H1 (cell line): Measurements from ENCODE around the gene LHB. TPM values are rescaled to one million over a fixed set of nuclear protein-coding genes. Genes with fewer than 3 reads are reported as not detected.

Source experiments
- BCL11A ChIP-seq, 2 experiments: IDR thresholded peaks; one replicate each; pipeline ENCODE4 v1.6.1; 2011; ENCODE audit warnings: low read depth in 2 of 2, low read length in 2 of 2, mild to moderate bottlenecking in 2 of 2
- CBX5 ChIP-seq: fragments of 300-800, 300-1000 bp; sonication (generic); IDR thresholded peaks from 2 replicates; pipeline ENCODE4 v1.7.1; 2016; ENCODE audit warnings: antibody characterized with exemption, low read length, low read depth
- CEBPB ChIP-seq: IDR thresholded peaks from 2 replicates; pipeline ENCODE4 v1.6.1; 2012; ENCODE audit warnings: low read depth, low read length
- CHD1 ChIP-seq: IDR thresholded peaks from 2 replicates; pipeline ENCODE4 v1.6.1; 2012; ENCODE audit warnings: low read depth, low read length, improper control_type of control experiment
- HDAC2 ChIP-seq, 2 experiments: fragments of 300-600 bp in 1 of 2; sonication (generic) in 1 of 2; IDR thresholded peaks; 2 replicates each; pipeline ENCODE4 v1.6.1; 2011 to 2012; ENCODE audit warnings: low read depth in 2 of 2, low read length in 2 of 2, mild to moderate bottlenecking in 2 of 2, moderate library complexity in 2 of 2, borderline replicate concordance in 1 of 2, inconsistent platforms in 1 of 2
- POLR2A ChIP-seq, 2 experiments: IDR thresholded peaks; 1 replicate in 1 of 2; 2 replicates in 1 of 2; pipeline ENCODE4 v1.6.1; 2011; ENCODE audit warnings: low read depth in 2 of 2, low read length in 2 of 2, mild to moderate bottlenecking in 2 of 2; ENCODE audit errors: control extremely low read depth in 1 of 2
- RBBP5 ChIP-seq: IDR thresholded peaks from 2 replicates; pipeline ENCODE4 v1.7.1; 2012; ENCODE audit warnings: low read depth, mild to moderate bottlenecking, inconsistent platforms, low read length, moderate library complexity, borderline replicate concordance
- TAF1 ChIP-seq: IDR thresholded peaks from 2 replicates; pipeline ENCODE4 v1.6.1; 2011; ENCODE audit warnings: mild to moderate bottlenecking, low read depth, low read length
- TAF7 ChIP-seq: optimal IDR thresholded peaks from 2 replicates; pipeline ENCODE3; 2011; ENCODE audit warnings: low read depth, mild to moderate bottlenecking, inconsistent platforms, low read length, moderate library complexity, borderline replicate concordance
- YY1 ChIP-seq: IDR thresholded peaks from 2 replicates; pipeline ENCODE4 v1.6.1; 2011; ENCODE audit warnings: low read depth, mild to moderate bottlenecking, low read length
- polyA plus RNA-seq, 7 experiments: library from polyadenylated mRNA; depleted of rRNA in 3 of 7; stranded (reverse) in 5 of 7; unstranded in 2 of 7; fragments of >200 nt in 5 of 7; fragments of 200-250 nt in 2 of 7; gene quantifications; 1 replicate in 5 of 7; 2 replicates in 1 of 7; 4 replicates in 1 of 7; pipeline versions ENCODE4 v1.2.1 to v1.2.3, GENCODE V29; 2011 to 2013; ENCODE audit warnings: missing spikeins in 2 of 7, mixed read lengths in 2 of 7
- total RNA-seq: library from RNA; stranded (reverse); fragmentation: NEBNext Ultra II Directional; extraction: Animal tissue kit (Norgen Biotek cat#: 25700); gene quantifications from 2 replicates; pipeline ENCODE4 v1.2.1, GENCODE V29; 2021
- TF ChIP-seq, protein P1 (sequence below): fragments of 300-600 bp; sonication (generic); IDR thresholded peaks from 2 replicates; pipeline ENCODE4 v1.7.1; 2012; ENCODE audit warnings: low read length, moderate library complexity, mild to moderate bottlenecking, inconsistent platforms; ENCODE audit not compliant: insufficient replicate concordance

LHB gene
- total and polyA plus RNA-seq, 2 of the 8 experiments (the other 6 are each of a cell fraction or from before 2014, with no cell fraction given) = 0.53 TPM; not detected in 1

DNA sequence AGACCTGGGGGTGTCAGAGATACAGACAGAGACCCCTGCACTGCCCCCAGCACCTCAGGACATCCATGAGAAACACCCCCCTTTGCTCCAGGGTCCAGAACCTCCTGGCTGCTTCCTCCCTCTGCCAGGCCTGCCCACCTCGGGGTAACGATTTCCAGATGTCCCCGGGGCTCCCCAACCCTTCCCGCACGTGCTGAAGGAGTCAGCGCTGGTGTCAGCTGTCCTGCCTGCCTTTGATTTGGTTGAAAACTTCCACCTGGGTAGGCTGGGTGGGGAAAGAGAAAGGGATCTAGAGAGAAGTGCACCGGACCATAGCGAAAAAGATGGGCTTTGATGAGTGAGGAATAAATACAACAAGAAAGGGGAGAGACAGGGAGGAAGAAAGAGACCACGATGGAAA lies 42.2 kb upstream of the LHB start (continued):
- TF ChIP-seq, protein P1, sequence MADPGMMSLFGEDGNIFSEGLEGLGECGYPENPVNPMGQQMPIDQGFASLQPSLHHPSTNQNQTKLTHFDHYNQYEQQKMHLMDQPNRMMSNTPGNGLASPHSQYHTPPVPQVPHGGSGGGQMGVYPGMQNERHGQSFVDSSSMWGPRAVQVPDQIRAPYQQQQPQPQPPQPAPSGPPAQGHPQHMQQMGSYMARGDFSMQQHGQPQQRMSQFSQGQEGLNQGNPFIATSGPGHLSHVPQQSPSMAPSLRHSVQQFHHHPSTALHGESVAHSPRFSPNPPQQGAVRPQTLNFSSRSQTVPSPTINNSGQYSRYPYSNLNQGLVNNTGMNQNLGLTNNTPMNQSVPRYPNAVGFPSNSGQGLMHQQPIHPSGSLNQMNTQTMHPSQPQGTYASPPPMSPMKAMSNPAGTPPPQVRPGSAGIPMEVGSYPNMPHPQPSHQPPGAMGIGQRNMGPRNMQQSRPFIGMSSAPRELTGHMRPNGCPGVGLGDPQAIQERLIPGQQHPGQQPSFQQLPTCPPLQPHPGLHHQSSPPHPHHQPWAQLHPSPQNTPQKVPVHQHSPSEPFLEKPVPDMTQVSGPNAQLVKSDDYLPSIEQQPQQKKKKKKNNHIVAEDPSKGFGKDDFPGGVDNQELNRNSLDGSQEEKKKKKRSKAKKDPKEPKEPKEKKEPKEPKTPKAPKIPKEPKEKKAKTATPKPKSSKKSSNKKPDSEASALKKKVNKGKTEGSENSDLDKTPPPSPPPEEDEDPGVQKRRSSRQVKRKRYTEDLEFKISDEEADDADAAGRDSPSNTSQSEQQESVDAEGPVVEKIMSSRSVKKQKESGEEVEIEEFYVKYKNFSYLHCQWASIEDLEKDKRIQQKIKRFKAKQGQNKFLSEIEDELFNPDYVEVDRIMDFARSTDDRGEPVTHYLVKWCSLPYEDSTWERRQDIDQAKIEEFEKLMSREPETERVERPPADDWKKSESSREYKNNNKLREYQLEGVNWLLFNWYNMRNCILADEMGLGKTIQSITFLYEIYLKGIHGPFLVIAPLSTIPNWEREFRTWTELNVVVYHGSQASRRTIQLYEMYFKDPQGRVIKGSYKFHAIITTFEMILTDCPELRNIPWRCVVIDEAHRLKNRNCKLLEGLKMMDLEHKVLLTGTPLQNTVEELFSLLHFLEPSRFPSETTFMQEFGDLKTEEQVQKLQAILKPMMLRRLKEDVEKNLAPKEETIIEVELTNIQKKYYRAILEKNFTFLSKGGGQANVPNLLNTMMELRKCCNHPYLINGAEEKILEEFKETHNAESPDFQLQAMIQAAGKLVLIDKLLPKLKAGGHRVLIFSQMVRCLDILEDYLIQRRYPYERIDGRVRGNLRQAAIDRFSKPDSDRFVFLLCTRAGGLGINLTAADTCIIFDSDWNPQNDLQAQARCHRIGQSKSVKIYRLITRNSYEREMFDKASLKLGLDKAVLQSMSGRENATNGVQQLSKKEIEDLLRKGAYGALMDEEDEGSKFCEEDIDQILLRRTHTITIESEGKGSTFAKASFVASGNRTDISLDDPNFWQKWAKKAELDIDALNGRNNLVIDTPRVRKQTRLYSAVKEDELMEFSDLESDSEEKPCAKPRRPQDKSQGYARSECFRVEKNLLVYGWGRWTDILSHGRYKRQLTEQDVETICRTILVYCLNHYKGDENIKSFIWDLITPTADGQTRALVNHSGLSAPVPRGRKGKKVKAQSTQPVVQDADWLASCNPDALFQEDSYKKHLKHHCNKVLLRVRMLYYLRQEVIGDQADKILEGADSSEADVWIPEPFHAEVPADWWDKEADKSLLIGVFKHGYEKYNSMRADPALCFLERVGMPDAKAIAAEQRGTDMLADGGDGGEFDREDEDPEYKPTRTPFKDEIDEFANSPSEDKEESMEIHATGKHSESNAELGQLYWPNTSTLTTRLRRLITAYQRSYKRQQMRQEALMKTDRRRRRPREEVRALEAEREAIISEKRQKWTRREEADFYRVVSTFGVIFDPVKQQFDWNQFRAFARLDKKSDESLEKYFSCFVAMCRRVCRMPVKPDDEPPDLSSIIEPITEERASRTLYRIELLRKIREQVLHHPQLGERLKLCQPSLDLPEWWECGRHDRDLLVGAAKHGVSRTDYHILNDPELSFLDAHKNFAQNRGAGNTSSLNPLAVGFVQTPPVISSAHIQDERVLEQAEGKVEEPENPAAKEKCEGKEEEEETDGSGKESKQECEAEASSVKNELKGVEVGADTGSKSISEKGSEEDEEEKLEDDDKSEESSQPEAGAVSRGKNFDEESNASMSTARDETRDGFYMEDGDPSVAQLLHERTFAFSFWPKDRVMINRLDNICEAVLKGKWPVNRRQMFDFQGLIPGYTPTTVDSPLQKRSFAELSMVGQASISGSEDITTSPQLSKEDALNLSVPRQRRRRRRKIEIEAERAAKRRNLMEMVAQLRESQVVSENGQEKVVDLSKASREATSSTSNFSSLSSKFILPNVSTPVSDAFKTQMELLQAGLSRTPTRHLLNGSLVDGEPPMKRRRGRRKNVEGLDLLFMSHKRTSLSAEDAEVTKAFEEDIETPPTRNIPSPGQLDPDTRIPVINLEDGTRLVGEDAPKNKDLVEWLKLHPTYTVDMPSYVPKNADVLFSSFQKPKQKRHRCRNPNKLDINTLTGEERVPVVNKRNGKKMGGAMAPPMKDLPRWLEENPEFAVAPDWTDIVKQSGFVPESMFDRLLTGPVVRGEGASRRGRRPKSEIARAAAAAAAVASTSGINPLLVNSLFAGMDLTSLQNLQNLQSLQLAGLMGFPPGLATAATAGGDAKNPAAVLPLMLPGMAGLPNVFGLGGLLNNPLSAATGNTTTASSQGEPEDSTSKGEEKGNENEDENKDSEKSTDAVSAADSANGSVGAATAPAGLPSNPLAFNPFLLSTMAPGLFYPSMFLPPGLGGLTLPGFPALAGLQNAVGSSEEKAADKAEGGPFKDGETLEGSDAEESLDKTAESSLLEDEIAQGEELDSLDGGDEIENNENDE = no peak
- TF ChIP-seq YY1 = no peak
- no peak for TF ChIP-seq TAF7
- no peak for TF ChIP-seq CEBPB
- no peak for TF ChIP-seq POLR2A (IDR thresholded peaks at IDR 0.05; ENCODE audit: control extremely low read depth in 1 of 2, low read depth in 2 of 2, low read length in 2 of 2)
- TF ChIP-seq RBBP5 = no peak
- TF ChIP-seq TAF1 = no peak
- TF ChIP-seq CBX5 = no peak
- TF ChIP-seq HDAC2 (IDR thresholded peaks at IDR 0.05; ENCODE audit: borderline replicate concordance in 1 of 2, low read depth in 2 of 2, low read length in 2 of 2) = no peak
- no peak for TF ChIP-seq BCL11A (IDR thresholded peaks at IDR 0.05; ENCODE audit: low read depth in 2 of 2, low read length in 2 of 2)
- no peak for TF ChIP-seq CHD1
